Upper lobe of right lung (tissue), 1 donor: Measurements from ENCODE around the gene TTLL9. TPM values are rescaled to one million over a fixed set of nuclear protein-coding genes. Genes with fewer than 3 reads are reported as not detected.

Experiments
- ATAC-seq: fragments of 200-7000 bp; cut with Tn5 transposase; one replicate; pipeline ENCODE4 v1.9.1; 2020; ENCODE audit warnings: mild to moderate bottlenecking, moderate library complexity
- DNase-seq: peaks from one replicate; pipeline ENCODE4 v3.0.0-alpha.2; 2020
- H3K27ac ChIP-seq: fragments of 200-600 bp; one replicate; pipeline ENCODE4 v1.8.0; 2022
- H3K27me3 ChIP-seq: fragments of 200-600 bp; one replicate; pipeline ENCODE4 v1.8.0; 2022; ENCODE audit warnings: mild to moderate bottlenecking
- H3K36me3 ChIP-seq: fragments of 200-600 bp; one replicate; pipeline ENCODE4 v1.8.0; 2022
- H3K4me1 ChIP-seq: fragments of 200-600 bp; one replicate; pipeline ENCODE4 v1.8.0; 2022
- H3K4me3 ChIP-seq: fragments of 200-600 bp; one replicate; pipeline ENCODE4 v1.8.0; 2022; ENCODE audit warnings: mild to moderate bottlenecking
- H3K9me3 ChIP-seq: fragments of 200-600 bp; one replicate; pipeline ENCODE4 v1.8.0; 2022
- intact Hi-C: fragments of 100-400 bp; cut with DNase I; formaldehyde crosslinking; loops from one replicate; pipeline ENCODE4 v1.11.0; 2022
- total RNA-seq: library from RNA; stranded (reverse); fragmentation: NEBNext Ultra II Directional; extraction: Animal tissue kit (Norgen Biotek cat#: 25700); gene quantifications from one replicate; pipeline ENCODE4 v1.2.1, GENCODE V29; 2021
- TF ChIP-seq, protein P1 (sequence below): fragments of 200-600 bp; IDR thresholded peaks from one replicate; pipeline ENCODE4 v1.8.0; 2022; ENCODE audit warnings: antibody characterized with exemption
- donor health status: DM: no; HTN: yes; CAD: no; lungs with severe emphysema.

Gene TTLL9
- total RNA-seq, 1 donor from 2014 or later, result 0.49 TPM

DNA sequence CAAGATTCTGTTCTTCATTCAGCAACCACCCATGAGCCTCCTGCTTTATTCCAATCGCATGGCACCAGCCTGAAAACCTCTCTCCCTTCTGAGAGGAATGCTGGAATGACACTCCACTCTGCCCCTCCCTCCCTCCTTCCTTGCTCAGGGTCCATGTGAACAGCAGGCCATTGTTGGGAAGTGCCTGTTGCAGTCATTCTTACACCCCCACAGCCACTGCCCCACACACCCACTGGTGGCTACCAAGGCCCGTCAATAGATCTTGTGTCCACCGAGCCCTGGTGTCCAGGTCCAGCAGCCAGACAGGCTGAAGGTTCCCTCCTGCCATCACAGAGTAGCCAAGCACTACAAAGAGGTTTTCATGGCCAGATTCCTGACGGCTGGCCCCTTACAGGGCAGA, 74.9 kb downstream of the TTLL9 start:
- TF ChIP-seq, protein P1, sequence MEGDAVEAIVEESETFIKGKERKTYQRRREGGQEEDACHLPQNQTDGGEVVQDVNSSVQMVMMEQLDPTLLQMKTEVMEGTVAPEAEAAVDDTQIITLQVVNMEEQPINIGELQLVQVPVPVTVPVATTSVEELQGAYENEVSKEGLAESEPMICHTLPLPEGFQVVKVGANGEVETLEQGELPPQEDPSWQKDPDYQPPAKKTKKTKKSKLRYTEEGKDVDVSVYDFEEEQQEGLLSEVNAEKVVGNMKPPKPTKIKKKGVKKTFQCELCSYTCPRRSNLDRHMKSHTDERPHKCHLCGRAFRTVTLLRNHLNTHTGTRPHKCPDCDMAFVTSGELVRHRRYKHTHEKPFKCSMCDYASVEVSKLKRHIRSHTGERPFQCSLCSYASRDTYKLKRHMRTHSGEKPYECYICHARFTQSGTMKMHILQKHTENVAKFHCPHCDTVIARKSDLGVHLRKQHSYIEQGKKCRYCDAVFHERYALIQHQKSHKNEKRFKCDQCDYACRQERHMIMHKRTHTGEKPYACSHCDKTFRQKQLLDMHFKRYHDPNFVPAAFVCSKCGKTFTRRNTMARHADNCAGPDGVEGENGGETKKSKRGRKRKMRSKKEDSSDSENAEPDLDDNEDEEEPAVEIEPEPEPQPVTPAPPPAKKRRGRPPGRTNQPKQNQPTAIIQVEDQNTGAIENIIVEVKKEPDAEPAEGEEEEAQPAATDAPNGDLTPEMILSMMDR, result no peak
- intact Hi-C loops, result no loop called here
- no peak for ATAC-seq

DNA sequence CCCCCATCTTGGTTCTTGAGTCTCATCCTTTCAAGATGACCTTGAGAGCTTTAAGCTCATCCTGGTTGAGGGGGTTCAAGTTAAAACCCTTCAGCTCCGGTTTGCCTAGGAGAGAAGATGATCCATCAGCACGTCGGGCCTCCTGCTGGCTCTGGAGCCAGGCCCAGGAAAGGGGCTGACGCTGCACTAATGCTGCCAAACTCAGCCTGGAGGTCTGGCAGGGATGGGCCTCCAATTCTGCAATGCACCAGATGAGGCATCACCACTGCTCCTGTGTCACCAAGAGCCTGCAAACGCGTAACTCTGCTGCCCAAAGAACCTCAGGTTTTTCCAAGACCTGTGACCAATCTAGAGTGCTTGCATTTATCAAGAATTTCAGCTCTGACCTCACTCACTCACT, 75.4 kb downstream of the TTLL9 start:
- intact Hi-C loops, result no loop called here
- Histone ChIP-seq H3K4me3 (no peak overlapping the region), H3K27me3 (no peaks in the 10 kb centered on the region), H3K9me3 (no peaks in the 10 kb centered on the region), H3K27ac (no peak overlapping the region), H3K36me3 (peaks cover 65% of the 10 kb centered on the region), H3K4me1 (peaks cover 7% of the 10 kb centered on the region)
- TF ChIP-seq, protein P1, result no peak
- DNase-seq (no peak), ATAC-seq (no peak)

More for the DNA sequence above, 74.9 kb downstream of the TTLL9 start:
- H3K27ac ChIP-seq, result no peak overlapping the region
- H3K4me3 ChIP-seq, result no peak overlapping the region
- H3K4me1 ChIP-seq, result peaks cover 3% of the 10 kb centered on the region
- no peaks in the 10 kb centered on the region for H3K9me3 ChIP-seq
- no peaks in the 10 kb centered on the region for H3K27me3 ChIP-seq
- peaks cover 65% of the 10 kb centered on the region for H3K36me3 ChIP-seq
- DNase-seq, result no peak

DNA sequence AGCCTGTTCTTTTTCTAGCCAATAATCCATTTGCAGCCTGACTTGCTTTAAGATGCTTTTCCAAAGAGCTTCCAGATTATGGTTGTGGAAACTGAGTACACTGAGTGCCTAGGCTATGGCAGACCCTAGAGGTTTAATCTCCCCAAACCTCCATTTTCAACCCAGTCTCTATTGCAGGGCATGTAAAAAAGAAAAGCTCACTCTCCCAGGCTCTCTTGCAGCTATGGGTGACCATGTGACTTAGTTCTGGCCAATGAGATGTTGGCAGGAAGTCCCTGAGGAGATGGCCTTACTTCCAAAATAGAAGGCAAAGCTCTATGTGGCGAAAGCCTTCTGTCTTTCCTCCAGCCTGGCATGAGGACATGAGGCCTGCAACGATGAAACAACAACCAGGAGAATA, 77.6 kb downstream of the TTLL9 start:
- intact Hi-C loops, result no loop called here
- TF ChIP-seq, protein P1, result no peak
- H3K27ac ChIP-seq, result no peak overlapping the region
- H3K9me3 ChIP-seq, result no peaks in the 10 kb centered on the region
- H3K27me3 ChIP-seq, result no peaks in the 10 kb centered on the region
- peaks cover 61% of the 10 kb centered on the region for H3K36me3 ChIP-seq
- DNase-seq (no peak), ATAC-seq (no peak)
- peaks cover 12% of the 10 kb centered on the region for H3K4me1 ChIP-seq
- no peak overlapping the region for H3K4me3 ChIP-seq

DNA sequence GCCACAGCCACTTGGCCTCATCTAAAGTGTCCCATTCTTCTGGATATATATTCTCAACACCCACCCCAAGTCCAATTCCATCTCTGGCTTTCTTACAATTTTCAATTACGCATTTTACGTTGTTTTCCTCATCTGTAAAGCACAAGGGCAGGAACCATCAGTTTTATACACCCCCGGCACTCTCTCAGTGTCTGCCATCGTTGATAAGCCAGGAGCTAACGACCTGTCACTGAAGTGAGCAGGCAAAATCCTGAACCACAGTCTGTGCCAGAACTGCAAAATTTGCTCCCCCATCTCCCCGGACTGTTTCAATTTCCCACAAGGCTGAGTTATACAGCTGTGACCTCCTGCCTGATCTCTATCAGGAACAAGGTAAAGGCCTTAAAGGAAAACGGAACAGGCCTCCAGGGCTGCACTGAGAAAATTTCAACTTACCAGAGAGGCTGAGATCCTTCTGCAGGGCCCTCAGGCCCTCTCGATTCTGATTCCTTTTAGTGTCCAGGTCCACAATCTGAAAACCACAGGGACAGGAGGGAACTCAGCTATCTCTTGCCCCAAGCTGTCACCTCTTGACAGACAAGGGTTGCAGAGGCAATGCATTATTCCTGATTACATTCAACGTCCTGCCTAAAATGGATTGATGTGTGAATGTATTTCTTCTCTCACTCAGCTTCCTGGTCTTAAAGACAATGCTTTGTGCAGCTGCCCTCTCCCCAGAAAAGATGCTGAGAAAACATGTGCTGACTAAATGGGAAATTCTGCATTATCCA, 79.6 kb downstream of the TTLL9 start:
- Histone ChIP-seq H3K4me1 (peaks cover 12% of the 10 kb centered on the region), H3K4me3 (no peak overlapping the region), H3K9me3 (no peaks in the 10 kb centered on the region), H3K27me3 (no peaks in the 10 kb centered on the region), H3K27ac (no peak overlapping the region), H3K36me3 (peaks cover 47% of the 10 kb centered on the region)
- intact Hi-C loops, result no loop called here
- ATAC-seq (no peak), DNase-seq (no peak)
- TF ChIP-seq, protein P1, result no peak

DNA sequence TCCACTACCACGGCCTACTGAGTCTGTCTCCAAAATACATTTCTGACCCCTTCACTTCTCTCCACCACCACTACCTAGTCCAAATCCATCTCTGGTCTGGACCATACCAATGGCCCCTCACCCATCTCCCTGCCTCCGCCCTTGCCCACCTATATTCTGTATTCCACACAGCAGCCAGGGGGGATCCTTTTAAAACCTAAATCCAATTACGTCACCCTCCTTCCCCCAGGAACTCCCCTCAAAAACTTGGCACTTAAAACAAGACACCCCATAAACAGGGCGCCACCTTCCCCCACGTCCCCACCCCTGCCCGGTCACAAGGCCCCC, 80.7 kb downstream of the TTLL9 start:
- Histone ChIP-seq H3K4me1 (peaks cover 12% of the 10 kb centered on the region), H3K9me3 (no peaks in the 10 kb centered on the region), H3K27ac (peak overlapping the region; percentile 87), H3K36me3 (peaks cover 36% of the 10 kb centered on the region), H3K27me3 (no peaks in the 10 kb centered on the region), H3K4me3 (peak overlapping the region; percentile 95)
- DNase-seq (no peak), ATAC-seq (no peak)
- intact Hi-C loops, result no loop called here
- TF ChIP-seq, protein P1, result no peak
